PFSK-1 (cell line): ENCODE results near the gene TMEM62.

Experiments
- FOXP2 ChIP-seq: optimal IDR thresholded peaks from 2 replicates; pipeline ENCODE3; 2011; ENCODE audit warnings: borderline replicate concordance, control low read depth, inconsistent platforms; ENCODE audit not compliant: insufficient read depth; ENCODE audit errors: extremely low read length, extremely low read depth
- POLR2AphosphoS5 ChIP-seq: IDR thresholded peaks from 2 replicates; pipeline ENCODE4 v1.6.1; 2012; ENCODE audit warnings: low read depth, mild to moderate bottlenecking, control low read depth, low read length, moderate library complexity
- REST ChIP-seq, 2 experiments: IDR thresholded peaks; 2 replicates each; pipeline versions ENCODE4 v1.6.1 to v1.8.0; 2011 to 2012; ENCODE audit warnings: low read depth in 2 of 2, low read length in 2 of 2, control low read depth in 1 of 2, inconsistent platforms in 1 of 2, mild to moderate bottlenecking in 1 of 2, moderate library complexity in 1 of 2; ENCODE audit not compliant: insufficient read depth in 1 of 2
- SIN3A ChIP-seq: IDR thresholded peaks from 2 replicates; pipeline ENCODE4 v1.6.1; 2012; ENCODE audit warnings: mild to moderate bottlenecking, low read length, moderate library complexity, borderline replicate concordance; ENCODE audit not compliant: insufficient read depth
- TAF1 ChIP-seq: IDR thresholded peaks from 2 replicates; pipeline ENCODE4 v1.6.1; 2012; ENCODE audit warnings: low read length, control low read depth, borderline replicate concordance; ENCODE audit not compliant: insufficient read depth

GRCh38 chr15:43135351-43135750, 2.0 kb downstream of the TMEM62 start:
- TF ChIP-seq POLR2AphosphoS5 (no peak), REST (IDR thresholded peaks at IDR 0.05; ENCODE audit: insufficient read depth in 1 of 2, low read depth in 2 of 2, low read length in 2 of 2) (no peak), TAF1 (no peak), SIN3A (no peak), FOXP2 (no peak)
